Measurements from ENCODE around the gene CRELD1. TPM values are rescaled to one million over a fixed set of nuclear protein-coding genes. Genes with fewer than 3 reads are reported as not detected.
A peak's percentile ranks its signal among the peaks of the same experiment; 100 is the strongest.

CRELD1 gene
- total and polyA plus RNA-seq, 9 of the 15 experiments (the other 6 are each of a cell fraction or from before 2014, with no cell fraction given): 3.3 to 25.8 (median 16.5) TPM

- Histone ChIP-seq H3K9me1 (ENCODE audit: control insufficient read depth, insufficient read depth, low read length) (no peaks in the 10 kb centered on the region), H3K27ac (ENCODE audit: extremely low read depth, low read depth, low read length) (no peak overlapping the region), H3K4me3 (no peak overlapping the region), H4K20me1 (replicated peaks; ENCODE audit: control insufficient read depth, insufficient read depth, low read length) (no peaks in the 10 kb centered on the region), H3K9ac (ENCODE audit: insufficient read depth in 1 of 2, low read depth in 2 of 2, low read length in 2 of 2) (peak overlapping the region in 1 of 2 experiments; percentile 76; a peak in 2 of 4 replicates), H3K4me1 (replicated peaks in 1 of 2; ENCODE audit: control insufficient read depth in 2 of 2, insufficient read depth in 2 of 2, low read length in 2 of 2) (peaks cover 11 to 36% of the 10 kb centered on the region in 2 experiments; a peak in 4 of 5 replicates), H3K9me3 (replicated peaks; ENCODE audit: control insufficient read depth, insufficient read depth, low read depth, low read length) (0 out of 2 replicates have a peak, but pooled peaks cover 3% of the 10 kb centered on the region), H3K79me2 (ENCODE audit: control insufficient read depth, insufficient read depth, low read length) (peaks cover 20% of the 10 kb centered on the region), H3K4me2 (ENCODE audit: insufficient read depth, low read length) (no peak overlapping the region), H3K36me3 (ENCODE audit: control insufficient read depth, insufficient read depth, low read length) (peaks cover 40% of the 10 kb centered on the region), H2AFZ (ENCODE audit: low read depth, low read length) (no peak overlapping the region), H3K27me3 (ENCODE audit: control insufficient read depth in 2 of 2, insufficient read depth in 2 of 2, low read length in 2 of 2) (no peaks in the 10 kb centered on the region)
- CTCF ChIA-PET (ENCODE audit: low intra/inter-chr PET ratio): no interaction called here
- TF ChIP-seq NFRKB (IDR thresholded peaks at IDR 0.05; ENCODE audit: low read depth) (no peak), RBM25 (IDR thresholded peaks at IDR 0.05; ENCODE audit: low read depth, low read length, severe bottlenecking) (peak; percentile 33), MAX (CRISPR knock-in tag; IDR thresholded peaks at IDR 0.05) (0 out of 2 replicates have a peak, but pooled peaks have one; percentile 36), CBFA2T3 (IDR thresholded peaks at IDR 0.05) (peak; percentile 10; the same call in 1 of the 2 replicates), TEAD4 (IDR thresholded peaks at IDR 0.05; ENCODE audit: low read length) (no peak), TEAD4 (CRISPR knock-in tag; IDR thresholded peaks at IDR 0.05; ENCODE audit: borderline replicate concordance) (0 out of 2 replicates have a peak, but pooled peaks have one; percentile 32)
- POLR2A ChIA-PET: interaction anchor here (0.7 kb wide), 1 partner anchor 94 kb away, joined by 3 read pairs; no protein-coding TSS in a partner anchor
- in situ Hi-C loops (cut with MboI) (no loop called here), intact Hi-C loops (cut with micrococcal nuclease) (loop anchor here (10.0 kb wide), 1 partner anchor 287 kb away; no protein-coding TSS in a partner anchor)
- ATAC-seq: no peak
- no TSS peak for BruUV-seq (replicated peaks)
- WGBS (ENCODE audit: insufficient coverage, low coverage, missing lambda C conversion rate): 84% methylated on average over 13 of the region's 13 CpGs
- FAIRE-seq: no peak
- no peak for DNase-seq (ENCODE audit: extremely low read depth in 1 of 4, low spot score in 3 of 4)
These were observed 4.0 kb downstream of the CRELD1 start for GRCh38 chr3:9937486-9938238.
